Liver (tissue), 3 donors: ENCODE measurements around the gene EXOC4.

Experiments
- CTCF ChIP-seq: fragments of 150-350 bp; IDR thresholded peaks from 2 replicates; pipeline ENCODE4 v1.5.1; 2017; ENCODE audit warnings: improper control_type of control experiment, low read depth, low read length; ENCODE audit not compliant: missing input control
- TAF1 ChIP-seq: conservative IDR thresholded peaks from 2 replicates; pipeline ENCODE4 v1.6.1; 2016; ENCODE audit warnings: antibody characterized with exemption, mild to moderate bottlenecking
- donor health status: healthy.
- donor health status: healthy.

- no peak for TF ChIP-seq CTCF
- no peak for TF ChIP-seq TAF1
These were observed 386.0 kb downstream of the EXOC4 start for GRCh38 chr7:133638857-133639256.
